HFF-Myc (cell line): ENCODE results near the gene TBRG1.

Source experiments
- DNase-seq: peaks from one replicate; pipeline ENCODE4 v3.0.0-alpha.2; 2011; ENCODE audit warnings: low read depth; ENCODE audit errors: extremely low read depth
- H3K4me3 ChIP-seq: replicated peaks from 2 replicates; pipeline ENCODE4 v1.5.1; 2011; ENCODE audit warnings: low read depth, mild to moderate bottlenecking, control low read depth, low read length
- CTCF ChIP-seq: IDR thresholded peaks from 2 replicates; pipeline ENCODE4 v1.5.1; 2012; ENCODE audit warnings: mild to moderate bottlenecking, low read depth, low read length, control low read depth; ENCODE audit errors: missing control alignments

The TBRG1 gene

GRCh38 chr11:124676386-124676785, 53.7 kb downstream of the TBRG1 start:
- TF ChIP-seq CTCF, result no peak
- DNase-seq, result peak; percentile 24

DNA sequence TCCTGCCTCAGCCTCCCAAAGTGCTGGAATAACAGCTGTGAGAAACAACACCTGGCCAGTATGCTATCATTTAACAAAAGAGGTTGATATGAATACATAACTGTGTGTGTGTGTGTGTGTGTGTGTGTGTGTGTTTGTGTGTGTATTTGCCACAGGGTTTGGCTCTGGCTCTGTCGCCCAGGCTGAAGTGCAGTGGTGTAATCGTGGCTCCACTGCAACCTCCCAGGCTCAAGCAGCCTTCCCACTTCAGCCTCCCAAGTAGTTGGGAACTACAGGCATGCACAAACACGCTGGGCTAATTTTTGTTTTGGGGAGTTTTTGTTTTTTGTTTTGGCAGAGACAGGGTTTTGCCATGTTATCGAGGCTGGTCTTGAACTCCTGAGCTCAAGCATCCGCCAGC, 55.8 kb downstream of the TBRG1 start:
- TF ChIP-seq CTCF, result no peak
- no peak overlapping the region for H3K4me3 ChIP-seq
- no peak for DNase-seq

More at GRCh38 chr11:124676386-124676785, 53.7 kb downstream of the TBRG1 start:
- H3K4me3 ChIP-seq, result no peak overlapping the region

- no peak overlapping the region for H3K4me3 ChIP-seq
- no peak for DNase-seq
- no peak for TF ChIP-seq CTCF
These were observed 58.8 kb downstream of the TBRG1 start for GRCh38 chr11:124681421-124681820.

GRCh38 chr11:124682443-124682842, 59.8 kb downstream of the TBRG1 start:
- no peak overlapping the region for H3K4me3 ChIP-seq
- no peak for DNase-seq
- TF ChIP-seq CTCF, result no peak
